Fibroblast of the aortic adventitia (primary cell): ENCODE results near the gene ATAD2B. TPM values are rescaled to one million over a fixed set of nuclear protein-coding genes. Genes with fewer than 3 reads are reported as not detected.

ENCODE experiments used
- DNase-seq: peaks from one replicate; pipeline ENCODE4 v3.0.0-alpha.2; 2010; ENCODE audit warnings: low read depth
- H3K4me3 ChIP-seq: 2 replicates; pipeline ENCODE4 v1.5.1; 2011; ENCODE audit warnings: low read depth, mild to moderate bottlenecking, control low read depth, low read length, moderate library complexity
- CTCF ChIP-seq: IDR thresholded peaks from 2 replicates; pipeline ENCODE4 v1.5.1; 2011; ENCODE audit warnings: mild to moderate bottlenecking, low read length, control low read depth, inconsistent platforms; ENCODE audit not compliant: insufficient read depth
- total RNA-seq: library from RNA; depleted of rRNA; stranded (reverse); fragments of >200 nt; gene quantifications from 2 replicates; pipeline ENCODE4 v1.2.3, GENCODE V29; 2012; ENCODE audit warnings: low replicate concordance

ATAD2B gene
- total RNA-seq, 1 donor = 10.6 TPM

- TF ChIP-seq CTCF = no peak
- no peak overlapping the region for H3K4me3 ChIP-seq
Measured at GRCh38 chr2:23708771-23709170, 218.2 kb downstream of the ATAD2B start.

GRCh38 chr2:23707096-23707495 is 219.8 kb downstream of the ATAD2B start:
- DNase-seq = no peak
- TF ChIP-seq CTCF = no peak

More at GRCh38 chr2:23708771-23709170, 218.2 kb downstream of the ATAD2B start:
- DNase-seq = no peak

GRCh38 chr2:23706613-23707078 is 220.3 kb downstream of the ATAD2B start:
- no peak for DNase-seq
- TF ChIP-seq CTCF = no peak
- H3K4me3 ChIP-seq = no peak overlapping the region

More at GRCh38 chr2:23707096-23707495, 219.8 kb downstream of the ATAD2B start:
- H3K4me3 ChIP-seq = no peak overlapping the region

- H3K4me3 ChIP-seq = no peak overlapping the region
- DNase-seq = no peak
- TF ChIP-seq CTCF = no peak
Measured at GRCh38 chr2:23705771-23706612, 220.9 kb downstream of the ATAD2B start.

- H3K4me3 ChIP-seq = no peak overlapping the region
- no peak for TF ChIP-seq CTCF
- DNase-seq = peak; percentile 8
Measured at GRCh38 chr2:23703583-23704385, 223.1 kb downstream of the ATAD2B start.

GRCh38 chr2:23703037-23703582 is 223.8 kb downstream of the ATAD2B start:
- DNase-seq = no peak
- no peak for TF ChIP-seq CTCF
- H3K4me3 ChIP-seq = no peak overlapping the region
